Testis (tissue), 3 donors: Measurements from ENCODE around the gene TRIM63. TPM values are rescaled to one million over a fixed set of nuclear protein-coding genes. Genes with fewer than 3 reads are reported as not detected.
"Not testable (repeated sequence)": the region's sequence is repeated elsewhere in the genome, so short reads cannot be mapped to it uniquely, and the experiment has no call there.

Experiments used
- DNase-seq: peaks from one replicate; pipeline ENCODE4 v3.0.0-alpha.2; 2019
- H3K27ac ChIP-seq, 2 donors: fragments of 200-600 bp; sonication (generic); one replicate each; pipeline ENCODE4 v1.5.1; 2019
- H3K27me3 ChIP-seq: fragments of 200-600 bp; sonication (generic); one replicate; pipeline ENCODE4 v1.5.1; 2019
- H3K36me3 ChIP-seq: fragments of 200-600 bp; sonication (generic); one replicate; pipeline ENCODE4 v1.5.1; 2017; ENCODE audit warnings: low read depth; ENCODE audit errors: missing control alignments
- H3K4me1 ChIP-seq: fragments of 200-600 bp; sonication (generic); one replicate; pipeline ENCODE4 v1.5.1; 2019
- H3K4me3 ChIP-seq, 2 donors: fragments of 200-600 bp; sonication (generic); one replicate each; pipeline ENCODE4 v1.5.1; 2017 to 2019
- H3K9me3 ChIP-seq: fragments of 200-600 bp; sonication (generic); one replicate; pipeline ENCODE4 v1.5.1; 2017
- POLR2A ChIP-seq: fragments of 450-650 bp; IDR thresholded peaks from one replicate; pipeline ENCODE4 v1.6.1; 2017; ENCODE audit warnings: antibody characterized with exemption, mild to moderate bottlenecking, moderate library complexity
- WGBS, 2 donors: methylation state at CpG; one replicate each; pipeline ENCODE4 v1.1.5; 2018; 5-methylcytosine and 5-hydroxymethylcytosine counted together
- intact Hi-C: fragments of 100-400 bp; cut with DNase I; formaldehyde crosslinking; loops from one replicate; pipeline ENCODE4 v1.15.1; 2023; ENCODE audit warnings: low total_unique reads
- polyA plus RNA-seq: library from polyadenylated mRNA; stranded (reverse); fragments of 350-450 nt; fragmentation: Illumina TruSeq; extraction: RNeasy Lipid Tissue Mini Kit (QIAGEN cat#74804); gene quantifications from one replicate; pipeline ENCODE4 v1.2.3, GENCODE V29; 2014; ENCODE audit warnings: low read depth, low replicate concordance; ENCODE audit not compliant: insufficient read depth
- total RNA-seq, 2 donors: library from RNA; depleted of rRNA; stranded (reverse); fragments of >200 nt; gene quantifications; one replicate each; pipeline ENCODE4 v1.2.3, GENCODE V29; 2016
- TF ChIP-seq, protein P1 (sequence below), 3 experiments: fragments of 450-650 bp in 2 of 3; fragments of 200-600 bp in 1 of 3; sonication (generic) in 1 of 3; IDR thresholded peaks; one replicate each; pipeline ENCODE4 v1.5.1; 2016 to 2019; ENCODE audit warnings: antibody characterized with exemption in 3 of 3, mild to moderate bottlenecking in 2 of 3, moderate library complexity in 1 of 3

Gene TRIM63
- total and polyA plus RNA-seq, 3 donors from 2014 or later: 0.50 to 1.2 (median 0.71) TPM

DNA sequence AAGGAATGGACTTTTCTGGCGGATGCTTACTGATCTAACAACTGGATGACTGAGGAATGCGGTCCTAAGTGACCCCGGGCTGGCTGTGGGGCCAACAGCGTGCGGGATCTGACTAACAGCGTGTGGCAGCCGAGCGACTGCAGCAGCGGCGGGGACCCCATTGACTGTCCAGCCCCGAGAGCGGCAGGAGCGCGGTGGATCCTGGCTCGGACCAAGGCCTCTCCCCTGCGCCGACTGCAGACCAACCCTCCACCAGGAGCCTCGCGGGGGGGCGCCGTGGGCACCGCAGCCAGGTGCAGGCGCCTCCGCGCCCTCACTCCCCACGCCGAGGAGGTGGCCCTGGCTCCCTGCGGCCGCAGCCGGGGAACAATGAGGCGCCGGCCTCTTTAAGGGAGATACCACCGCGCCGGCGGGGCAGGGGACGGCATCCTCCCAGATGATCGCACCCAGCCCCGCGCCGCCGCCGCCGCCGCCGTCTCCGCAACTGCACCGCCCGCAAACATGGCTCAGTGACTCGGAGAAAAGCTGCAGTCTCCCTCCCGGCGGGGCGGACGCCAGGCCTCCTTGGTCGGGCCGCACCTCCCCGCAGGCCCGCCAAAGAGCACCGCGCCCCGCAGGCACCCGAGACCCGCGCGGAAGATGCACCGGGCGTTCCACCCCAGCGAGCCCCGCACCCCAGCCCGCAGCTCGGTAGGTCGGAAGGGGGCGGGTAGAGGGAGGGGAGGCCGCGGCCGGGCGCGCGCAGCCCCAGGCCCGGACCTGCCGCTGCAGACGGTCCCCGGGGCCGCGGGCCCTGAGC lies 43.5 kb upstream of the TRIM63 start:
- TF ChIP-seq, protein P1, sequence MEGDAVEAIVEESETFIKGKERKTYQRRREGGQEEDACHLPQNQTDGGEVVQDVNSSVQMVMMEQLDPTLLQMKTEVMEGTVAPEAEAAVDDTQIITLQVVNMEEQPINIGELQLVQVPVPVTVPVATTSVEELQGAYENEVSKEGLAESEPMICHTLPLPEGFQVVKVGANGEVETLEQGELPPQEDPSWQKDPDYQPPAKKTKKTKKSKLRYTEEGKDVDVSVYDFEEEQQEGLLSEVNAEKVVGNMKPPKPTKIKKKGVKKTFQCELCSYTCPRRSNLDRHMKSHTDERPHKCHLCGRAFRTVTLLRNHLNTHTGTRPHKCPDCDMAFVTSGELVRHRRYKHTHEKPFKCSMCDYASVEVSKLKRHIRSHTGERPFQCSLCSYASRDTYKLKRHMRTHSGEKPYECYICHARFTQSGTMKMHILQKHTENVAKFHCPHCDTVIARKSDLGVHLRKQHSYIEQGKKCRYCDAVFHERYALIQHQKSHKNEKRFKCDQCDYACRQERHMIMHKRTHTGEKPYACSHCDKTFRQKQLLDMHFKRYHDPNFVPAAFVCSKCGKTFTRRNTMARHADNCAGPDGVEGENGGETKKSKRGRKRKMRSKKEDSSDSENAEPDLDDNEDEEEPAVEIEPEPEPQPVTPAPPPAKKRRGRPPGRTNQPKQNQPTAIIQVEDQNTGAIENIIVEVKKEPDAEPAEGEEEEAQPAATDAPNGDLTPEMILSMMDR (IDR thresholded peaks at IDR 0.05): no peak
- no peak for TF ChIP-seq POLR2A
- Histone ChIP-seq H3K4me1 (peaks cover 7% of the 10 kb centered on the region), H3K9me3 (no peaks in the 10 kb centered on the region), H3K36me3 (no peaks in the 10 kb centered on the region), H3K27me3 (no peaks in the 10 kb centered on the region), H3K4me3 (peak overlapping the region; percentile 94 to 100), H3K27ac (peak overlapping the region; percentile 87 to 90)
- DNase-seq: peak; percentile 91
- WGBS, 2 donors: 2 to 5% methylated on average over 2 to 16 of the region's 85 CpGs
- intact Hi-C loops: loop anchor here (10.0 kb wide), 1 partner anchor 54 kb away; the partner anchor contains the start of genes C1orf232 and ZNF593

DNA sequence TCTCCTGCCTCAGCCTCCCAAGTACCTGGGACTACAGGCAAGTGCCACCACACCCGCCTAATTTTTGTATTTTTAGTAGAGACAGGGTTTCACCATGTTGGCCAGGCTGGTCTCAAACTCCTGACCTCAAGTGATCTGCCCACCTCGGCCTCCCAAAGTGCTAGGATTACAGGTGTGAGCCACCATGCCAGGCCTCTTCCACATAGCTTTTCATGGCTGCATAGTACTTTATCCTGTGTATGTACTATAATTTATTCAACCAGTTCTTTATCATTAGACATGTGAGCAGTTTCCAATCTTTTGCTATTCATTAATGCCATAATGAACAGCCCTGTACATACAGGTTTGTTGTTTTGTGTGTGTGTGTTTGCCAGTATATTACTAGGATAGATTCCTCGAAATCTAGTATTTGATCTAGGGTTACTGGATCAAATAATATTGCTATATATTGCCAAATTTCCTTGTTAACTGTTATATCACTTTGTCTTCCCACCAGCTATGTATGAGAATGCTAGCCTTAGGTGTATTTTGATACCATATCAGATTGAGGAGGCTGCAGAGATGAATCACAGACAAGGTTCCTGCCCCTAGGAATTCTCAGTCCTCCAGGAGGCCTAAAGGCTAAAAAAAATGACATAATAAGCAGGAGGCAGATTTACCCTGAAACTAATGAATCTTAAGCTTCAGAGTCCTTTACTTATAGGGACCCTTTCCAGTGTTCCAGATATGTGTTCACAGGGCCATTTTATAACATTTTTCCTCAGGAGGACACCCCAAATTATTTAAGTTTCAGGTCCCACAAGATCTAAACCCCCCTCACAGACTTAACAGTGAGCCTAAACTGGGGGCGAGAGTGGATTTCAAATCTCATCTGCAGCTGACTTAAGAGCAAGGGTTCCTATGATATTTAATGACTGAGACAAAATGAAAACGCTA lies 42.1 kb upstream of the TRIM63 start:
- no peaks in the 10 kb centered on the region for H3K27me3 ChIP-seq
- intact Hi-C loops: loop anchor here (10.0 kb wide), 1 partner anchor 55 kb away; the partner anchor contains the start of genes C1orf232 and ZNF593
- no peak overlapping the region for H3K4me3 ChIP-seq
- no peak for DNase-seq
- H3K36me3 ChIP-seq: no peaks in the 10 kb centered on the region
- H3K9me3 ChIP-seq: no peaks in the 10 kb centered on the region
- peaks cover 7% of the 10 kb centered on the region for H3K4me1 ChIP-seq
- H3K27ac ChIP-seq: no peak overlapping the region
- 75 to 86% methylated on average over 5 of the region's 5 CpGs for WGBS, 2 donors
- TF ChIP-seq, protein P1 (IDR thresholded peaks at IDR 0.05): no peak
- TF ChIP-seq POLR2A: no peak

DNA sequence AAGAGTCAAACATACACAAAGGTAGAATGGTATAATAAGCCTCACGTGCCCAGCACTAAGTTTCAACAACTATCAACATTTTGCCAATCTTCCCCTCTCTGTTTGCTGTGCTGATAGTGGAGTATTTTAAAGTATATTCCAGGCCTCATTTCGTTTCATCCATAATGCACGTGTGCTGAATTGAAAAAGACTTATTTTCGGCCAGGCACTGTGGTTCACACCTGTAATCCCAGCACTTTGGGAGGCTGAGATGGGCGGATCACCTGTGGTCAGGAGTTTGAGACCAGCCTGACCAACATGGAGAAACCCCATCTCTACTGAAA lies 37.8 kb upstream of the TRIM63 start:
- H3K36me3 ChIP-seq, H3K9me3 ChIP-seq, H3K27me3 ChIP-seq, DNase-seq, intact Hi-C loops, H3K4me1 ChIP-seq, H3K27ac ChIP-seq, H3K4me3 ChIP-seq: not testable (repeated sequence)
- WGBS, 2 donors: 38 to 54% methylated on average over 5 of the region's 5 CpGs

DNA sequence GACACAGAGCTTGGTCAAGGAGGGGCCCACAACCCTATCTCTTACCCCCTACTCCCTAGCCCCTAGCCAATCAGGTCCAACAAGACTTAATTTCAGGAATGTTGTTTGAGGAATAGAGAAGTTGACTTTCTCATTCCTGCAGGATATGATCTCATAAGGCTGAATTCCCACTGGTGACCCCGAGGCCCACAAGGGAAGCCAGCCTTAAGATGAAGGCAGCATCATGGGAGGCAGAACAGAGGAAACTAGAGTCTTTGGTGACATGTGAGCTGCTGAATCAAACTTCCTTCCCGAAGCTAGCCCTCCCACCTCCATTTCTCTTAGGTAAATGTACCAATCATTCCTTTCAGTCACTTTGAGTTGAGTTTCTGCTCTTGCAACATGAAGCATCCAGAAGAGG lies 35.1 kb upstream of the TRIM63 start:
- no peak for DNase-seq
- no peak overlapping the region for H3K4me3 ChIP-seq
- no peaks in the 10 kb centered on the region for H3K4me1 ChIP-seq
- no peaks in the 10 kb centered on the region for H3K36me3 ChIP-seq
- TF ChIP-seq, protein P1 (IDR thresholded peaks at IDR 0.05): no peak
- no peak for TF ChIP-seq POLR2A
- 50 to 53% methylated on average over 2 of the region's 2 CpGs for WGBS, 2 donors
- H3K27ac ChIP-seq: no peak overlapping the region
- intact Hi-C loops: no loop called here
- H3K27me3 ChIP-seq: no peaks in the 10 kb centered on the region
- H3K9me3 ChIP-seq: no peaks in the 10 kb centered on the region

DNA sequence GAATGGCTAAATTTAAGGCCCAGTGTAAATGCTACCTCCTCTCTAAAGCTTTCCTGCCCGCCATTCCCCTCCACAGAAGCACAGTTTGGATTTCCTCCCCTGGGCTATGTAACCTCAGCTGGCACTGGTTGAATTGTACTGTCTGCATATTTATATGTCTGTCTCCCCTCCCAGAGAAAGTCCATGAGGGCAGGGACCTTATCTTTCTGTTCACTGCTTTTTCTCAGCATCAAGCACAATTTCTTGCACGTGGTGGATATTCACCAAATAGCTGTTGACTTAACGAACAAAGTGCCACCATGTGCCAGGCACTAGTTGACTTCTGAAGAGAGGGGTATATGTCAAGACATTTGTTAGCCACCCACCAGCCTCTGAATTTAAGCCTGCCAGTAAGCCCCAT lies 34.7 kb upstream of the TRIM63 start:
- intact Hi-C loops: no loop called here
- no peaks in the 10 kb centered on the region for H3K4me1 ChIP-seq
- 75 to 82% methylated on average over 3 of the region's 3 CpGs for WGBS, 2 donors
- H3K27me3 ChIP-seq: no peaks in the 10 kb centered on the region
- no peak overlapping the region for H3K27ac ChIP-seq
- TF ChIP-seq, protein P1 (IDR thresholded peaks at IDR 0.05): no peak
- TF ChIP-seq POLR2A: no peak
- DNase-seq: no peak
- H3K9me3 ChIP-seq: no peaks in the 10 kb centered on the region
- H3K36me3 ChIP-seq: no peaks in the 10 kb centered on the region
- H3K4me3 ChIP-seq: no peak overlapping the region

DNA sequence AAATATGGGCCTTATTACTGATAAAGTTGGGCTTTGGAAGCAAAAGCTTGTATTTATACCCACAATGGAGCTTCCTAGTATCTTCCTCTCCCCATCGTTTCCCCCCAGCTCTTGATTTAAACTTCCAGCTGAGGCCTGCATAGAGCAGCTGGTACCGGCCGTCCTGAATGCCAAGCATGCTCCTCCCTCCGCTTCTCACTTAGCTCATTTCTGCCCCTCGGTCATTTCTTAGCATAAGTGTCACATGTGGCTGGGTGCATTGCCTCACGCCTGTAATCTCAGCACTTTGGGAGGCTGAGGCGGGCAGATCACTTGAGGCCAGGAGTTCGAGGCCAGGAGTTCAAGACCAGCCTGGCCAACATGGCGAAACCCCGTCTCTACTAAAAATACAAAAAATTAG lies 32.8 kb upstream of the TRIM63 start:
- intact Hi-C loops, H3K4me3 ChIP-seq, H3K36me3 ChIP-seq, H3K9me3 ChIP-seq, DNase-seq, H3K27ac ChIP-seq, H3K4me1 ChIP-seq, H3K27me3 ChIP-seq: not testable (repeated sequence)
- 83 to 85% methylated on average over 10 of the region's 10 CpGs for WGBS, 2 donors
